GM12878 (cell line): Measurements from ENCODE around the gene DGKQ. TPM values are rescaled to one million over a fixed set of nuclear protein-coding genes. Genes with fewer than 3 reads are reported as not detected.

Experiments used
- ATAC-seq: fragments of 200-7000 bp; cut with Tn5 transposase; 3 replicates; pipeline ENCODE4 v1.9.1; 2020; ENCODE audit warnings: mild to moderate bottlenecking, moderate library complexity
- BruUV-seq: library from RNA; stranded (reverse); fragments of 400-500 nt; replicated peaks from 2 replicates; lab custom pipeline; 2021; lab: Mats Ljungman, UMichigan
- CTCF ChIA-PET: fragments of 300-600 bp; sonication (Branson Sonifier 250); formaldehyde crosslinking; extraction: SDS; loops from one replicate; lab custom pipeline; 2021; ENCODE audit warnings: inconsistent platforms; lab: Yijun Ruan, JAX
- POLR2A ChIA-PET: fragments of 350-600 bp; formaldehyde crosslinking; extraction: SDS; loops from one replicate; lab custom pipeline; 2021; ENCODE audit warnings: inconsistent platforms; lab: Charles Lee
- RAD21 ChIA-PET: fragments of 300-600 bp; sonication (Branson Sonifier 250); formaldehyde crosslinking; loops from one replicate; lab custom pipeline; 2023; ENCODE audit warnings: antibody characterized with exemption; ENCODE audit not compliant: unreplicated experiment; lab: Charles Lee
- SMC1A ChIA-PET: fragments of 300-600 bp; sonication (Branson Sonifier 250); formaldehyde crosslinking; loops from one replicate; lab custom pipeline; 2023; ENCODE audit not compliant: unreplicated experiment, uncharacterized antibody; lab: Charles Lee
- DNase-seq: peaks from one replicate; pipeline ENCODE4 v3.0.0-alpha.2; 2011; ENCODE audit warnings: low read depth, low spot score
- FAIRE-seq: peaks from 3 replicates; lab custom pipeline; 2011; peaks lifted over from hg19 to GRCh38; lab: Jason Lieb, UNC
- H2AFZ ChIP-seq: 2 replicates; pipeline ENCODE4 v1.6.0; 2011; ENCODE audit warnings: low read depth, low read length, control low read depth; ENCODE audit not compliant: control insufficient read depth
- H3K27ac ChIP-seq: 2 replicates; pipeline ENCODE4 v1.5.1; 2011; ENCODE audit warnings: control low read depth; ENCODE audit not compliant: control insufficient read depth, insufficient read depth
- H3K27me3 ChIP-seq, 2 experiments: replicated peaks in 1 of 2; 2 replicates each; pipeline versions ENCODE4 v1.6.0 to v1.6.1; 2011; ENCODE audit warnings: low read length in 1 of 2; ENCODE audit not compliant: control insufficient read depth in 2 of 2, insufficient read depth in 2 of 2
- H3K36me3 ChIP-seq, 2 experiments: 2 replicates each; pipeline ENCODE4 v1.5.1; 2011; ENCODE audit warnings: low read length in 1 of 2; ENCODE audit not compliant: control insufficient read depth in 2 of 2, insufficient read depth in 2 of 2
- H3K4me1 ChIP-seq: 2 replicates; pipeline ENCODE4 v1.6.1; 2011; ENCODE audit warnings: mild to moderate bottlenecking, low read length, moderate library complexity, mixed read lengths; ENCODE audit not compliant: control insufficient read depth, insufficient read depth
- H3K4me2 ChIP-seq: 2 replicates; pipeline ENCODE4 v1.6.0; 2011; ENCODE audit warnings: control low read depth; ENCODE audit not compliant: control insufficient read depth, insufficient read depth
- H3K4me3 ChIP-seq: fragments of 200-600 bp; sonication (generic); 2 replicates; pipeline ENCODE4 v1.5.1; 2016
- H3K79me2 ChIP-seq: 2 replicates; pipeline ENCODE4 v1.6.0; 2011; ENCODE audit warnings: low read length; ENCODE audit not compliant: control insufficient read depth, insufficient read depth
- H3K9ac ChIP-seq: 2 replicates; pipeline ENCODE4 v1.8.0; 2011; ENCODE audit warnings: low read length, control low read depth, mixed read lengths; ENCODE audit not compliant: control insufficient read depth, insufficient read depth
- H3K9me3 ChIP-seq: replicated peaks from 3 replicates; pipeline ENCODE4 v1.5.1; 2011; ENCODE audit warnings: mild to moderate bottlenecking, low read length; ENCODE audit not compliant: control insufficient read depth, insufficient read depth
- H4K20me1 ChIP-seq: 2 replicates; pipeline ENCODE4 v1.6.0; 2011; ENCODE audit not compliant: control insufficient read depth, insufficient read depth
- ATF2 ChIP-seq: IDR thresholded peaks from 2 replicates; pipeline ENCODE4 v1.6.1; 2012; ENCODE audit warnings: low read length, inconsistent platforms
- ATF7 ChIP-seq: fragments of 450-650 bp; IDR thresholded peaks from 2 replicates; pipeline ENCODE4 v1.6.1; 2016; ENCODE audit warnings: low read depth, mild to moderate bottlenecking
- ETV6 ChIP-seq, 2 experiments: fragments of 450-650 bp in 1 of 2; IDR thresholded peaks in 1 of 2; conservative IDR thresholded peaks in 1 of 2; 2 replicates each; pipeline ENCODE4 v1.6.1; 2014; ENCODE audit warnings: antibody characterized with exemption in 1 of 2, borderline replicate concordance in 1 of 2, low read depth in 1 of 2, mild to moderate bottlenecking in 1 of 2, moderate library complexity in 1 of 2
- MYC ChIP-seq: IDR thresholded peaks from 2 replicates; pipeline ENCODE4 v1.6.1; 2011; ENCODE audit warnings: mild to moderate bottlenecking, low read length, moderate library complexity, inconsistent platforms; ENCODE audit not compliant: insufficient read depth, insufficient replicate concordance, insufficient read length, severe bottlenecking
- NR2C2 ChIP-seq: IDR thresholded peaks from 2 replicates; pipeline ENCODE4 v1.6.1; 2011; ENCODE audit warnings: borderline replicate concordance, low read depth; ENCODE audit not compliant: control insufficient read depth, insufficient read length
- PML ChIP-seq: IDR thresholded peaks from 2 replicates; pipeline ENCODE4 v1.6.1; 2012; ENCODE audit warnings: low read length, inconsistent platforms
- RAD51 ChIP-seq: fragments of 450-650 bp; IDR thresholded peaks from 2 replicates; pipeline ENCODE4 v1.6.1; 2016; ENCODE audit warnings: moderate library complexity, mild to moderate bottlenecking, inconsistent platforms
- RFX5 ChIP-seq: IDR thresholded peaks from 2 replicates; pipeline ENCODE4 v1.6.1; 2011; ENCODE audit warnings: low read depth, low read length, improper control_type of control experiment
- SREBF1 ChIP-seq: IDR thresholded peaks from 2 replicates; pipeline ENCODE4 v1.6.1; 2012; ENCODE audit warnings: mild to moderate bottlenecking, low read length
- ZNF592 ChIP-seq: fragments of 450-650 bp; IDR thresholded peaks from 2 replicates; pipeline ENCODE4 v1.6.1; 2017; ENCODE audit warnings: mild to moderate bottlenecking, moderate library complexity
- ZSCAN29 ChIP-seq: fragments of 450-650 bp; IDR thresholded peaks from 2 replicates; pipeline ENCODE4 v1.6.1; 2017; ENCODE audit warnings: mild to moderate bottlenecking, moderate library complexity
- WGBS: methylation state at CpG from one replicate; pipeline ENCODE4 v1.1.6; 2016; ENCODE audit warnings: low lambda C conversion rate; ENCODE audit not compliant: insufficient replicate concordance, insufficient coverage; ENCODE audit errors: missing lambda C conversion rate; 5-methylcytosine and 5-hydroxymethylcytosine counted together
- in situ Hi-C: fragments of 300-500 bp; cut with MboI; formaldehyde crosslinking; loops from 9 replicates; pipeline ENCODE4 v1.14.3; 2018; ENCODE audit warnings: mixed read lengths
- intact Hi-C: fragments of 100-400 bp; cut with micrococcal nuclease; formaldehyde crosslinking; loops from one replicate; pipeline ENCODE4 v1.14.2; 2022; ENCODE audit not compliant: unreplicated experiment
- polyA plus RNA-seq, 11 experiments: library from polyadenylated mRNA; depleted of rRNA in 4 of 11; unstranded in 6 of 11; stranded (reverse) in 5 of 11; fragments of >200 nt; fragmentation: Nextera tagmentation in 4 of 11; fragmentation: Illumina TruSeq in 1 of 11; extraction: Ambion mirVana in 4 of 11; extraction: Trizol in 1 of 11; gene quantifications; 1 replicate in 1 of 11; 2 replicates in 10 of 11; pipeline versions ENCODE4 v1.2.1 to v1.2.3, GENCODE V29; 2011 to 2016; ENCODE audit warnings: inconsistent platforms in 2 of 11, missing spikeins in 2 of 11, low read depth in 1 of 11
- total RNA-seq, 4 experiments: library from RNA; depleted of rRNA in 3 of 4; stranded (reverse); fragments of >200 nt in 3 of 4; fragmentation: Illumina TruSeq in 1 of 4; extraction: Trizol in 1 of 4; gene quantifications; 2 replicates each; pipeline versions ENCODE4 v1.2.1 to v1.2.3, GENCODE V29; 2013 to 2021

DGKQ gene
- total and polyA plus RNA-seq, 10 of the 15 experiments (the other 5 are each of a cell fraction or from before 2014, with no cell fraction given) = 0.11 to 10.5 (median 1.4) TPM

- Histone ChIP-seq H4K20me1 (no peaks in the 10 kb centered on the region), H3K36me3 (no peaks in the 10 kb centered on the region), H3K9ac (no peak overlapping the region), H3K4me2 (no peak overlapping the region), H3K9me3 (no peaks in the 10 kb centered on the region), H3K27ac (no peak overlapping the region), H2AFZ (no peak overlapping the region), H3K4me1 (no peaks in the 10 kb centered on the region), H3K79me2 (no peaks in the 10 kb centered on the region), H3K27me3 (no peaks in the 10 kb centered on the region), H3K4me3 (no peak overlapping the region)
- FAIRE-seq (no peak), ATAC-seq (no peak), DNase-seq (no peak)
- CTCF ChIA-PET = no interaction called here
- in situ Hi-C loops = no loop called here
- no TSS peak for BruUV-seq
- RAD21 ChIA-PET = no interaction called here
- POLR2A ChIA-PET = interaction anchor here (1.0 kb wide), 1 partner anchor 15 kb away, joined by 3 read pairs; no protein-coding TSS in a partner anchor
- 85% methylated on average over 23 of the region's 23 CpGs for WGBS
- SMC1A ChIA-PET = no interaction called here
- intact Hi-C loops = no loop called here
- TF ChIP-seq ATF2 (no peak), NR2C2 (no peak)
These were observed 21.5 kb downstream of the DGKQ start for GRCh38 chr4:951594-952468.

- H3K4me3 ChIP-seq = no peak overlapping the region
- H3K27me3 ChIP-seq = no peaks in the 10 kb centered on the region
- H4K20me1 ChIP-seq = no peaks in the 10 kb centered on the region
- 70% methylated on average over 7 of the region's 7 CpGs for WGBS
- no peaks in the 10 kb centered on the region for H3K9me3 ChIP-seq
- RAD21 ChIA-PET = no interaction called here
- intact Hi-C loops (no loop called here), in situ Hi-C loops (no loop called here)
- CTCF ChIA-PET = no interaction called here
- POLR2A ChIA-PET = interaction anchor here (1.0 kb wide), 1 partner anchor 15 kb away, joined by 3 read pairs; no protein-coding TSS in a partner anchor
- H3K36me3 ChIP-seq = no peaks in the 10 kb centered on the region
- H3K9ac ChIP-seq = no peak overlapping the region
- SMC1A ChIA-PET = no interaction called here
- no peak for ATAC-seq
- H3K4me2 ChIP-seq = no peak overlapping the region
- H2AFZ ChIP-seq = no peak overlapping the region
- no peak overlapping the region for H3K27ac ChIP-seq
- H3K4me1 ChIP-seq = no peaks in the 10 kb centered on the region
- H3K79me2 ChIP-seq = no peaks in the 10 kb centered on the region
- no TSS peak for BruUV-seq
- DNase-seq = no peak
- no peak for FAIRE-seq
- TF ChIP-seq ZSCAN29 (no peak), ZNF592 (no peak), MYC (no peak), SREBF1 (no peak), RFX5 (no peak), PML (no peak), ETV6 (conservative IDR thresholded peaks at IDR 0.05 in 1 of 2, IDR thresholded peaks at IDR 0.05 in 1 of 2; ENCODE audit: borderline replicate concordance in 1 of 2, low read depth in 1 of 2) (no peak), RAD51 (no peak), ATF7 (no peak)
These were observed 22.2 kb downstream of the DGKQ start for GRCh38 chr4:951186-951585.
